HG03097 (cell line): ENCODE data around the gene AQP5.

Experiments used
- ATAC-seq: cut with Tn5 transposase; IDR thresholded peaks from one replicate; pipeline ENCODE4 v1.9.1; 2021; ENCODE audit not compliant: unreplicated experiment, low FRiP score

The AQP5 gene

GRCh38 chr12:49930515-49931288 lies 31.0 kb upstream of the AQP5 start:
- no peak for ATAC-seq

DNA sequence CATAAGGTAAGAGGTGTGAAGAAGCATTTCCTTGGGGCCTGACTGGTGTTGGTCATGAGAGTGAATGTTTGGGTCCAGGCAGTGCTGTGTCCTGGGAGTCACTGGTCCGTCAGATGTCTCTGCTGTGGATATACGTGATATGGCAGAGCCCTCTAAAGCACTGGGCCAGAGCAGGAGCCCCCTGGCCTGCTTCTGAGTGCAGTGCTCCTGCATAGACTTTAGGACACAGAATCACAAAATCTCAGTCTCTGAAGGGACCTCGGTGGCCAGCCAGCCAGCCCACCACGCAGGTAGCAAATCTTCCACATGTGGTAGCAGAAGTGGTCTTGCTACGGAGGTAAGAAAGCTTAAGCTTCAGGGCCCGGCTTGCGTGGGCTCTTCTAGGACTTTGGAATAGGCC lies 29.6 kb upstream of the AQP5 start:
- ATAC-seq, result no peak

- ATAC-seq, result no peak
Observed at GRCh38 chr12:49932533-49933130, 29.0 kb upstream of the AQP5 start.

DNA sequence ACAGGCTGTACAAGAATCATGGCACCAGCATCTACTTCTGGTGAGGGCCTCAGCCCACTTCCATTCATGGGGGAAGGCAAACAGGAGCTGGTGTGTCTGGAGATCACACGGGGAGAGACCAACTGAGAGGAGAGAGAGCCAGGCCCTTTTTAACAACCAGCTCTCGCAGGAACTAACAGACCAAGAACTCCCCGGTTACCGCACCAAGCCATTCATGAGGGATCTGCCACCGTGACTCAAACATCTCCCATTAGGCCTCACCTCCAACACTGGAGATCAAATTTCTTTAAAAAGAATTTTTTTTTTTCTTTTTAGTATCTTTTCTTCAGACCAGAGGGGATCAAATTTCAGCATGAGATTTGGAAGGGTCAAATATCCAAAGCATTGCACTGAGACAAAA lies 27.9 kb upstream of the AQP5 start:
- no peak for ATAC-seq

DNA sequence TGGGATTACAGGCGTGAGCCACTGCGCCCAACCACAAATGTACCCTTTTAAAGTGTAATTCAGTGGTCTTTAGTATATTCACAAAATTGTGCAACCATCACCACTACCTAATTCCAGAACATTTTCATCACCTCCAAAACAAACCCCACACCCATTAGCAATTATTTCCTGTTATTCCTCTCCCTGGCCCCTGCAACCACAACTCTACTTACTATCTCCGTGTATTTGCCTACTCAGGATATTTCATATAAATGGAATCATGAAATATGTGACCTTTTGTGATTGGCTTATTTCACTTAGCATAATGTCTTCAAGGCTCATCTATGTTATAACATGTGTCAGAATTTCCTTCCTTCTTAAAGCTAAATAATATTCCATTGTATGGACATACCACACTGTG lies 27.2 kb upstream of the AQP5 start:
- no peak for ATAC-seq

DNA sequence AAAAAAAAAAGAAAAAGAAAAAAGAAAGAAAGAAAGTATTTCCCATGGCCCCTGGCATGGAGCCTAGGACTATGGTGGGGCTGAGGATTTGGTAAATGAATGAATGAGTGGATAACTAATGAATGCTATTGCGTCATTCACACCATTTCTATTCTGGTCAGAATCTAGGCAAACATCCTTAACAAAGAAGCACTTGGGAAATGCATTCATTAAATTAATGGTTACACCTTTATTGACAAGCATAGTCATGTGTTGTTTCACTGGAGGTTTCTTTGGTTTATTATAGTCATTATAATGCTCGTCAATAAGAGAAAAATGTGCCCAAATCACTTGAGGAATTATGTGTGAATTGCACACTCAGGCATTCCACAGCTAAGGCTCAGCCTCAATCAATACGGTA lies 24.7 kb upstream of the AQP5 start:
- no peak for ATAC-seq

- no peak for ATAC-seq
Observed at GRCh38 chr12:49937639-49938300, 23.9 kb upstream of the AQP5 start.

GRCh38 chr12:49939307-49939706 lies 22.4 kb upstream of the AQP5 start:
- no peak for ATAC-seq

GRCh38 chr12:49939707-49940106 lies 22.0 kb upstream of the AQP5 start:
- no peak for ATAC-seq

DNA sequence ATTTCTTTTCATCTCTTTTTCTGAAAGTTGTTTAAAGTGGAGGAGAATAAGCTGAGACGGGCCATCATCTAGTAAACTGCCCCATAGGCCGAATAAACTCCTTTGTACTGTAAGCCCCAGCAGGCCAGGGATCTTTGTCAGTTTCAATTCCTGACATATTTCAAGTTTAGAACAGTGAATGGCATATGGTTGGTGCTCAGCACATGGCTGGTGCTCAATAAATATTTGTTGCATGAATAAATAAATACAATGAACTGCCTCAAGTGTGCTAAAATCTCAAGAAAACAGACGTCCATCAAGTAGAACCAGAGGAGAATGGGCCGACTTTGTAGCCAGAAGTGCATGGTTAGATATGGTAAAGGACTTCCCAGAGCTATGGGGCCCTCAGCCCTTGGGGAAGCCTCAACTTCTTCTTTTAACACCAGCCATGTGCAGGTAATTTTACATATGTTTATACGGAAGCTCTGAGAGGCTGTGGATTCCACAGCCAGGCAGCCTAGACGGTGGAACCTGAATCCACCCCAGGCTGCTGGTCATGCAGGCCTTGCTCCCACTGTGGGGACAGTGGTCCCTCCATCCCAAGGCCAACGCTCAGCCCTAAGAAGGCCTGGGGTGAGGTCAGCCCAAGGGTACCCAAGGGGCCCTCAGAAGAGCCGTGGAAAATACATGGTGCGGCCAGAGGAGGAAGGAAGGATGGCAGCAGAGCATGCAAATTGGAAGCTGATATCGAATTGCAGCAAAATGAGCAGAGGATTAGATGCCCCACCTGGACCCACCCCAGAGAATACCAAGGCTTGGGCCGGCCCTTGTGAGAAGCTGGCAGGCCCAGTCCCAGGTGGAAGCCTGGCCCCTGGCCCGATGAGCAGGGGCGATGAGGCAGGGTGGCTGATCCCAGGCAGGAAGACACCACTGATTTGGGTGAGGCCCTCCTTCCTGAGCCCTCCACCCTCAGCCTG lies 19.8 kb upstream of the AQP5 start:
- no peak for ATAC-seq

DNA sequence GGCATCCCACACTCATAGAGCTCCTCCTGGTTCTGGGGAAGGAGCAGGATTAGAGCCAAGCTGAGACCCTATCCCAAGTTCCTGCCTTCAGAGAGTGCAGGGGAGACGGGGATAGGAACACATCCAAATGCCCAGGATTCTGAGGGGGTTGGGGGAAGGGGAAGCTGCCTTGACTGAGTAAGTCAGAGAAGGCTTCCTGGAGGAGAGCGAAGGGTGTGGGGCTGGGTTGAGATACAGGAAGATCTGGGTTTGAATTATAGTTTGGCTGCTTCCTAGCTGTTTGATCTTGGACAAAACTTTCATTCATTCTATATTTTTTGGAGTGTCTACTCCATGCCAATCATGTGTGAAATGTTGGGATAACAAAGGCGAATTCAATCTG lies 19.2 kb upstream of the AQP5 start:
- no peak for ATAC-seq

DNA sequence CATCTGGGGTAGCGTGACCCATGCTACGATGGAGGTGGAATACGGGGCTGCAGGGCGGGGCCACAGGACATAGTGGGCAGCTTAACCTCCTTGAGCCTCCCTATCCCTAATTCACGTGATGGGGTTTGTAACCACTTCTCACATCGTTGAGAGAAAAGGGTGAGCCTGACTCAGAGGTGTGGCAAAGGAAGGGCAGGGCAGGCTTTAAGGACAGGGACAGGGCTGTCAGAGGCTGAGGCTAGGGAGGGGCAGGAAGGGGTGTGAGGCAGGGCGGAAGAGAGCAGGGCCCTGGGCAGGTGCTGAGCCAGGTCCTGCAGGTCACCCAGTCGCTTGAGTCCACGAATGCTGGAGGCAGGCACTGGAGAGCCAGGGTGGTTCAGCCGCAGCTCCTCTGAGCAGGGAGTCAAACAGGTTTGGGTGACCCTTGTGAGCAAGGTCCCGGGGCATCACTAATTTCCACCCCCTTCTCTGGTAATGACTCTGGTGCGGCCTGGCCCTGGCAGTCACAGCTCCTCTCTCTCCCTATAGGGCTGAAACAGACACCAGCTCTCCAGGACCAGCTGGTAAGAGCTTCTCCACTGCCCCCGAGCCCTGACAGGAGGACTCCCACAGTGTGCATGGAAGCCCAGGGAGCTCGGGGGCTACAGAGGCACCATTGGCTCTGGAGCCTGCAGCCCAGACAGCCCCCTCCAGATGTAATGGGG lies 18.6 kb upstream of the AQP5 start:
- ATAC-seq, result no peak

GRCh38 chr12:49943625-49943960 lies 18.1 kb upstream of the AQP5 start:
- ATAC-seq, result no peak

DNA sequence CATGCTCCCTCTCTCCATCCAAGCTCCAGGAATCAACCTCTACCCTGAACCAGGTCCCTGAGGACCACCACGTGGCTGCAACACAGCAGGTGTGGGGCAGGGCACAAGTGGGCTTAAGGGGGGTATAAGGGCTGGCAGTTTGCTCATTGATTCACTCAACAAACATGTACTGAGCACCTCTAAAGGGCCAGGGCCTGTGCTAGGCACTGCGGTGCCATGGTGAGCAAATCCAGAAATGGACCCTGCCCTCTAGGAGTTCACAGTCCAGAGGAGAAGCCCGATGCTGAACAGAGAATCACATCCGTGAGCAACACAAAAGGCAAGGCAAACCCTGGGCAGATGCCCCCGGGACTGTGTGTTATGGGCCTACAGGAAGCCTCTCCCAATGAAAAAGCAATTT lies 17.6 kb upstream of the AQP5 start:
- no peak for ATAC-seq

DNA sequence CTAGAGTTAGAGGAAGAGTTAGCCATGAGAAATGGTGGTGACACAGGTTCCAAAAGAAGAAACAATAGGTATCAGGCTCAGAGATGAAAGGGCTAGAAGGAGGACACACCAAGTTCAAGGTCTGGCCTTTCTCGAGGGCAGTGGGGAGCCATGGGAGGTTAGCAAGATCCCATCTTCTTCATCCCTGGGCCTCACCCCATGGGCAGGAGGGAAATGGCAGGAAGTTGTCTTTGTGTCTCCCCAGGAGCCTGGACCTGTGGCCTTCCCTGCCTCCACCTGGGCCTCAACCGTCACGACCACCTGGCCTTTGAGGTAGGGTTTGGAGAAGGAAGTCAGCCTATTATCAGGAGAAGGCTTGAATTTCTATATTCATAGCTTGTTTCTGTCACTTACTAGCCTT lies 17.0 kb upstream of the AQP5 start:
- no peak for ATAC-seq

GRCh38 chr12:49945394-49946080 lies 16.1 kb upstream of the AQP5 start:
- no peak for ATAC-seq

GRCh38 chr12:49946086-49946485 lies 15.6 kb upstream of the AQP5 start:
- ATAC-seq, result no peak

- no peak for ATAC-seq
Observed at GRCh38 chr12:49946497-49946896, 15.2 kb upstream of the AQP5 start.

- no peak for ATAC-seq
Observed at GRCh38 chr12:49947593-49948226, 14.0 kb upstream of the AQP5 start.
